ENCODE measurements around the gene VSTM2B. TPM values are rescaled to one million over a fixed set of nuclear protein-coding genes. Genes with fewer than 3 reads are reported as not detected.
"Not testable (repeated sequence)": the region's sequence is repeated elsewhere in the genome, so short reads cannot be mapped to it uniquely, and the experiment has no call there.

Gene VSTM2B
- total and polyA plus RNA-seq, 4 donors: not detected

- no peaks in the 10 kb centered on the region for H3K4me1 ChIP-seq (ENCODE audit: control insufficient read depth in 1 of 2, insufficient read depth in 2 of 2, low read length in 2 of 2)
- H3K36me3 ChIP-seq (ENCODE audit: control insufficient read depth in 1 of 2, insufficient read depth in 2 of 2, low read length in 1 of 2): no peaks in the 10 kb centered on the region
- 53 to 69% methylated on average over 2 of the region's 2 CpGs for WGBS, 2 donors
- H3K27ac ChIP-seq (ENCODE audit: low read depth in 1 of 2, low read length in 2 of 2): no peak overlapping the region
- DNase-seq: peak in 1 of 2 donors; percentile 33
- H3K27me3 ChIP-seq (ENCODE audit: control insufficient read depth in 1 of 2, insufficient read depth in 2 of 2, low read length in 1 of 2): no peaks in the 10 kb centered on the region
- intact Hi-C loops (cut with DNase I): no loop called here
- H3K9me3 ChIP-seq (ENCODE audit: control insufficient read depth, low read length): no peaks in the 10 kb centered on the region
- H3K4me3 ChIP-seq (ENCODE audit: low read length in 2 of 2): no peak overlapping the region
- no peak for ATAC-seq (ENCODE audit: low FRiP score)
Measured at GRCh38 chr19:29543381-29543780, 17.6 kb downstream of the VSTM2B start.

GRCh38 chr19:29544656-29545360 is 19.0 kb downstream of the VSTM2B start:
- Histone ChIP-seq H3K4me1 (ENCODE audit: control insufficient read depth in 1 of 2, insufficient read depth in 2 of 2, low read length in 2 of 2) (no peaks in the 10 kb centered on the region), H3K4me3 (ENCODE audit: low read length in 2 of 2) (no peak overlapping the region), H3K27ac (ENCODE audit: low read depth in 1 of 2, low read length in 2 of 2) (no peak overlapping the region), H3K27me3 (ENCODE audit: control insufficient read depth in 1 of 2, insufficient read depth in 2 of 2, low read length in 1 of 2) (no peaks in the 10 kb centered on the region), H3K36me3 (ENCODE audit: control insufficient read depth in 1 of 2, insufficient read depth in 2 of 2, low read length in 1 of 2) (no peaks in the 10 kb centered on the region), H3K9me3 (ENCODE audit: control insufficient read depth, low read length) (no peaks in the 10 kb centered on the region)
- ATAC-seq (ENCODE audit: low FRiP score) (no peak), DNase-seq (peak in 1 of 2 donors; percentile 39)
- intact Hi-C loops (cut with DNase I): no loop called here
- WGBS, 2 donors: 86% methylated on average over 15 of the region's 15 CpGs

GRCh38 chr19:29545447-29545846 is 19.7 kb downstream of the VSTM2B start:
- H3K27me3 ChIP-seq (ENCODE audit: control insufficient read depth in 1 of 2, insufficient read depth in 2 of 2, low read length in 1 of 2); H3K4me3 ChIP-seq (ENCODE audit: low read length in 2 of 2); H3K36me3 ChIP-seq (ENCODE audit: control insufficient read depth in 1 of 2, insufficient read depth in 2 of 2, low read length in 1 of 2); intact Hi-C loops (cut with DNase I); H3K4me1 ChIP-seq (ENCODE audit: control insufficient read depth in 1 of 2, insufficient read depth in 2 of 2, low read length in 2 of 2); H3K27ac ChIP-seq (ENCODE audit: low read depth in 1 of 2, low read length in 2 of 2); H3K9me3 ChIP-seq (ENCODE audit: control insufficient read depth, low read length); DNase-seq; ATAC-seq (ENCODE audit: low FRiP score): not testable (repeated sequence)
- WGBS, 2 donors: 91 to 93% methylated on average over 4 of the region's 4 CpGs

GRCh38 chr19:29545866-29546582 is 20.2 kb downstream of the VSTM2B start:
- WGBS, 2 donors: 71 to 77% methylated on average over 8 of the region's 8 CpGs
- Histone ChIP-seq H3K9me3 (ENCODE audit: control insufficient read depth, low read length) (no peaks in the 10 kb centered on the region), H3K36me3 (ENCODE audit: control insufficient read depth in 1 of 2, insufficient read depth in 2 of 2, low read length in 1 of 2) (no peaks in the 10 kb centered on the region), H3K4me1 (ENCODE audit: control insufficient read depth in 1 of 2, insufficient read depth in 2 of 2, low read length in 2 of 2) (no peaks in the 10 kb centered on the region), H3K4me3 (ENCODE audit: low read length in 2 of 2) (no peak overlapping the region), H3K27me3 (ENCODE audit: control insufficient read depth in 1 of 2, insufficient read depth in 2 of 2, low read length in 1 of 2) (no peaks in the 10 kb centered on the region), H3K27ac (ENCODE audit: low read depth in 1 of 2, low read length in 2 of 2) (no peak overlapping the region)
- DNase-seq (peak in 1 of 2 donors; percentile 36), ATAC-seq (ENCODE audit: low FRiP score) (no peak)
- intact Hi-C loops (cut with DNase I): no loop called here

GRCh38 chr19:29546583-29547190 is 20.9 kb downstream of the VSTM2B start:
- Histone ChIP-seq H3K27me3 (ENCODE audit: control insufficient read depth in 1 of 2, insufficient read depth in 2 of 2, low read length in 1 of 2) (no peaks in the 10 kb centered on the region), H3K4me3 (ENCODE audit: low read length in 2 of 2) (no peak overlapping the region), H3K36me3 (ENCODE audit: control insufficient read depth in 1 of 2, insufficient read depth in 2 of 2, low read length in 1 of 2) (no peaks in the 10 kb centered on the region), H3K27ac (ENCODE audit: low read depth in 1 of 2, low read length in 2 of 2) (no peak overlapping the region), H3K4me1 (ENCODE audit: control insufficient read depth in 1 of 2, insufficient read depth in 2 of 2, low read length in 2 of 2) (no peaks in the 10 kb centered on the region), H3K9me3 (ENCODE audit: control insufficient read depth, low read length) (peaks cover under 1% of the 10 kb centered on the region)
- 21 to 33% methylated on average over 10 of the region's 10 CpGs for WGBS, 2 donors
- ATAC-seq (ENCODE audit: low FRiP score) (no peak), DNase-seq (peak in 1 of 2 donors; percentile 50)
- intact Hi-C loops (cut with DNase I): no loop called here

GRCh38 chr19:29547361-29547960 is 21.7 kb downstream of the VSTM2B start:
- H3K9me3 ChIP-seq (ENCODE audit: control insufficient read depth, low read length): peaks cover 3% of the 10 kb centered on the region
- WGBS, 2 donors: 69 to 79% methylated on average over 7 of the region's 7 CpGs
- intact Hi-C loops (cut with DNase I): no loop called here
- no peak for ATAC-seq (ENCODE audit: low FRiP score)
- no peaks in the 10 kb centered on the region for H3K36me3 ChIP-seq (ENCODE audit: control insufficient read depth in 1 of 2, insufficient read depth in 2 of 2, low read length in 1 of 2)
- H3K4me1 ChIP-seq (ENCODE audit: control insufficient read depth in 1 of 2, insufficient read depth in 2 of 2, low read length in 2 of 2): no peaks in the 10 kb centered on the region
- H3K27ac ChIP-seq (ENCODE audit: low read depth in 1 of 2, low read length in 2 of 2): no peak overlapping the region
- no peak for DNase-seq
- H3K4me3 ChIP-seq (ENCODE audit: low read length in 2 of 2): no peak overlapping the region
- H3K27me3 ChIP-seq (ENCODE audit: control insufficient read depth in 1 of 2, insufficient read depth in 2 of 2, low read length in 1 of 2): no peaks in the 10 kb centered on the region

- H3K4me3 ChIP-seq (ENCODE audit: low read length in 2 of 2): no peak overlapping the region
- ATAC-seq (ENCODE audit: low FRiP score): no peak
- H3K9me3 ChIP-seq (ENCODE audit: control insufficient read depth, low read length): peaks cover 3% of the 10 kb centered on the region
- H3K4me1 ChIP-seq (ENCODE audit: control insufficient read depth in 1 of 2, insufficient read depth in 2 of 2, low read length in 2 of 2): no peaks in the 10 kb centered on the region
- no peaks in the 10 kb centered on the region for H3K36me3 ChIP-seq (ENCODE audit: control insufficient read depth in 1 of 2, insufficient read depth in 2 of 2, low read length in 1 of 2)
- intact Hi-C loops (cut with DNase I): no loop called here
- no peak overlapping the region for H3K27ac ChIP-seq (ENCODE audit: low read depth in 1 of 2, low read length in 2 of 2)
- no peaks in the 10 kb centered on the region for H3K27me3 ChIP-seq (ENCODE audit: control insufficient read depth in 1 of 2, insufficient read depth in 2 of 2, low read length in 1 of 2)
- 47 to 54% methylated on average over 8 of the region's 8 CpGs for WGBS, 2 donors
- no peak for DNase-seq
Measured at GRCh38 chr19:29547981-29548380, 22.2 kb downstream of the VSTM2B start.

GRCh38 chr19:29548483-29549085 is 22.8 kb downstream of the VSTM2B start:
- H3K27me3 ChIP-seq (ENCODE audit: control insufficient read depth in 1 of 2, insufficient read depth in 2 of 2, low read length in 1 of 2): no peaks in the 10 kb centered on the region
- intact Hi-C loops (cut with DNase I): no loop called here
- H3K36me3 ChIP-seq (ENCODE audit: control insufficient read depth in 1 of 2, insufficient read depth in 2 of 2, low read length in 1 of 2): no peaks in the 10 kb centered on the region
- H3K27ac ChIP-seq (ENCODE audit: low read depth in 1 of 2, low read length in 2 of 2): no peak overlapping the region
- WGBS, 2 donors: 68 to 75% methylated on average over 9 of the region's 9 CpGs
- peaks cover 3% of the 10 kb centered on the region for H3K9me3 ChIP-seq (ENCODE audit: control insufficient read depth, low read length)
- ATAC-seq (ENCODE audit: low FRiP score) (no peak), DNase-seq (no peak)
- H3K4me1 ChIP-seq (ENCODE audit: control insufficient read depth in 1 of 2, insufficient read depth in 2 of 2, low read length in 2 of 2): no peaks in the 10 kb centered on the region
- no peak overlapping the region for H3K4me3 ChIP-seq (ENCODE audit: low read length in 2 of 2)

Data from aorta (tissue), 5 donors.